ENCODE results near the gene MED12L.

The MED12L gene

GRCh38 chr3:151085227-151085888, at the start of gene MED12L:
MED12L (plus strand) TSS chr3:151085664; CDS start chr3:151086927, 1,263 bp downstream.
- DNase-seq (ENCODE audit: extremely low read depth, low read depth) = peak; percentile 23
- no peak for TF ChIP-seq CTCF (IDR thresholded peaks at IDR 0.05; ENCODE audit: low read depth, low read length)

GRCh38 chr3:151037746-151038477, 47.6 kb upstream of the MED12L start:
- TF ChIP-seq CTCF (IDR thresholded peaks at IDR 0.05; ENCODE audit: low read depth, low read length) = no peak
- peak; percentile 66 for DNase-seq (ENCODE audit: extremely low read depth, low read depth)

GRCh38 chr3:151044706-151045105, 40.8 kb upstream of the MED12L start:
- no peak for TF ChIP-seq CTCF (IDR thresholded peaks at IDR 0.05; ENCODE audit: low read depth, low read length)
- DNase-seq (ENCODE audit: extremely low read depth, low read depth) = no peak

- TF ChIP-seq CTCF (IDR thresholded peaks at IDR 0.05; ENCODE audit: low read depth, low read length) = no peak
- DNase-seq (ENCODE audit: extremely low read depth, low read depth) = no peak
Observed at GRCh38 chr3:151047636-151048035, 37.8 kb upstream of the MED12L start.

GRCh38 chr3:151051533-151051932, 33.9 kb upstream of the MED12L start:
- DNase-seq (ENCODE audit: extremely low read depth, low read depth) = no peak
- no peak for TF ChIP-seq CTCF (IDR thresholded peaks at IDR 0.05; ENCODE audit: low read depth, low read length)

GRCh38 chr3:151052346-151052745, 33.1 kb upstream of the MED12L start:
- DNase-seq (ENCODE audit: extremely low read depth, low read depth) = no peak
- TF ChIP-seq CTCF (IDR thresholded peaks at IDR 0.05; ENCODE audit: low read depth, low read length) = no peak

- no peak for TF ChIP-seq CTCF (IDR thresholded peaks at IDR 0.05; ENCODE audit: low read depth, low read length)
- DNase-seq (ENCODE audit: extremely low read depth, low read depth) = no peak
Observed at GRCh38 chr3:151052756-151053155, 32.7 kb upstream of the MED12L start.

Data from AG09319 (cell line).